Measurements from ENCODE around the gene CALML6. TPM values are rescaled to one million over a fixed set of nuclear protein-coding genes. Genes with fewer than 3 reads are reported as not detected.
"Not testable (repeated sequence)": the region's sequence is repeated elsewhere in the genome, so short reads cannot be mapped to it uniquely, and the experiment has no call there.

The CALML6 gene
- total RNA-seq, 3 donors from 2014 or later: 0.33 to 1.2 TPM; not detected in 1

DNA sequence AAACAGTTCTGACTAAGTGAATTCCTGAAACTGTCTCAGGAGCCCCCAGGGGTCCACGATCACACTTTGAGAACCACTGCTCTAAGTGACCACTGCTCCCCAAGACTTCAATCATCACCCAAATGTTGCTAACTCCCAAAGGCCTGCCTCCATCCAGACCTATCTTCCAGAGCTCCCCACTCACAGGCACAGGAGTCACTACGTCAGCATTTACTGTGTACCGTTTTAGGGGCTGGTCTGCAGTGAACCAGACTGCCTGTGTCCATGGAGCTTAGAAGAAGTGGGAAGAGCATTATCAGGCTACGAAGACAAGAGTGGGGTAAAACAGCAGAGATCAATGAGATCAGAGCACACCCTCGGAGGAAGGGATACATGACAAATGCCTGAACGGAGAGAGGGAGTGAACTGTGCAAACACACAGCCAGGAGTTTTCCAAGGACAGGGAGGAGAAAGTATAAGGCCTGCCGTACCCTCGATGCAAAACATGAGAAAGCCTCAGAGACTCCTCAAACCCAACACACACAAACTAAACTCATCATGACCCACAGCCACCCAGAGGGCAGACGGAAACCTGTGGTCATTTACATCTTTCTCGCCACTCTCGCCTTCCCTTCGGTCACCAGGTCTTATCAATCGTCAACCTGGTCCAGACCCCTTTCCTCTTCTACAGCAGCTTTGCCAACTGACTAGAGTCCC lies 34.3 kb upstream of the CALML6 start:
- H3K4me3 ChIP-seq: peak overlapping the region in 1 of 3 donors; percentile 15
- DNase-seq (ENCODE audit: low spot score in 2 of 2): no peak
- no peak overlapping the region for H3K27ac ChIP-seq
- no peaks in the 10 kb centered on the region for H3K9me3 ChIP-seq
- no peaks in the 10 kb centered on the region for H3K27me3 ChIP-seq
- intact Hi-C loops (cut with DNase I; ENCODE audit: low total_unique reads): no loop called here
- H3K36me3 ChIP-seq: no peaks in the 10 kb centered on the region
- TF ChIP-seq, protein P1, sequence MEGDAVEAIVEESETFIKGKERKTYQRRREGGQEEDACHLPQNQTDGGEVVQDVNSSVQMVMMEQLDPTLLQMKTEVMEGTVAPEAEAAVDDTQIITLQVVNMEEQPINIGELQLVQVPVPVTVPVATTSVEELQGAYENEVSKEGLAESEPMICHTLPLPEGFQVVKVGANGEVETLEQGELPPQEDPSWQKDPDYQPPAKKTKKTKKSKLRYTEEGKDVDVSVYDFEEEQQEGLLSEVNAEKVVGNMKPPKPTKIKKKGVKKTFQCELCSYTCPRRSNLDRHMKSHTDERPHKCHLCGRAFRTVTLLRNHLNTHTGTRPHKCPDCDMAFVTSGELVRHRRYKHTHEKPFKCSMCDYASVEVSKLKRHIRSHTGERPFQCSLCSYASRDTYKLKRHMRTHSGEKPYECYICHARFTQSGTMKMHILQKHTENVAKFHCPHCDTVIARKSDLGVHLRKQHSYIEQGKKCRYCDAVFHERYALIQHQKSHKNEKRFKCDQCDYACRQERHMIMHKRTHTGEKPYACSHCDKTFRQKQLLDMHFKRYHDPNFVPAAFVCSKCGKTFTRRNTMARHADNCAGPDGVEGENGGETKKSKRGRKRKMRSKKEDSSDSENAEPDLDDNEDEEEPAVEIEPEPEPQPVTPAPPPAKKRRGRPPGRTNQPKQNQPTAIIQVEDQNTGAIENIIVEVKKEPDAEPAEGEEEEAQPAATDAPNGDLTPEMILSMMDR (IDR thresholded peaks at IDR 0.05): no peak
- TF ChIP-seq POLR2AphosphoS5 (IDR thresholded peaks at IDR 0.05): no peak
- TF ChIP-seq POLR2A (IDR thresholded peaks at IDR 0.05): no peak
- peaks cover 0 to 7% of the 10 kb centered on the region in 2 donors for H3K4me1 ChIP-seq

DNA sequence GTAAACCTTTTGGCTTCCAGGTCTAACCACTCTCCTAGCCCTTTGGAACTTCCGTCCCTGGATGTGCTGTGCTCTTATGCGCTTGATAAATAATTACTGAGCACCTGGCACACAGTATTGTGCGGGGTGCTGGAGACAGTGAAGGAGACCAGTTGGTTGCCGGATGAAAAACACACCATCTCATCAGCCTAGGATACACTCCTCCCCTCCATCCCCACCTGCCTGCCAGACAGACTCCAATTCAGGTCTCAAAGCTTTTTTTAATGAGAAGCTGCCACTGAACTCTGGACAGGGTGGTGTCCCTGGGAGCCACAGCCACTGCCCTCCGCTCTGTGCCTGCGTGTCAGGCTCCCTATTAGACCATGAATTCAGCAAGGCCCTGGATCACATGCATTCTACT lies 33.3 kb upstream of the CALML6 start:
- DNase-seq (ENCODE audit: low spot score in 2 of 2): no peak
- Histone ChIP-seq H3K9me3 (no peaks in the 10 kb centered on the region), H3K4me3 (no peak overlapping the region), H3K4me1 (peaks cover 0 to 7% of the 10 kb centered on the region in 2 donors), H3K27ac (no peak overlapping the region), H3K36me3 (no peaks in the 10 kb centered on the region), H3K27me3 (no peaks in the 10 kb centered on the region)
- intact Hi-C loops (cut with DNase I; ENCODE audit: low total_unique reads): no loop called here
- TF ChIP-seq, protein P1 (IDR thresholded peaks at IDR 0.05): no peak
- TF ChIP-seq POLR2AphosphoS5 (IDR thresholded peaks at IDR 0.05) (no peak), POLR2A (IDR thresholded peaks at IDR 0.05) (no peak)

- Histone ChIP-seq H3K27ac (no peak overlapping the region), H3K4me3 (no peak overlapping the region), H3K9me3 (no peaks in the 10 kb centered on the region), H3K4me1 (peaks cover 0 to 7% of the 10 kb centered on the region in 2 donors), H3K27me3 (no peaks in the 10 kb centered on the region), H3K36me3 (no peaks in the 10 kb centered on the region)
- no peak for DNase-seq (ENCODE audit: low spot score in 2 of 2)
- intact Hi-C loops (cut with DNase I; ENCODE audit: low total_unique reads): no loop called here
- TF ChIP-seq, protein P1 (IDR thresholded peaks at IDR 0.05): no peak
- TF ChIP-seq POLR2AphosphoS5 (IDR thresholded peaks at IDR 0.05): no peak
- no peak for TF ChIP-seq POLR2A (IDR thresholded peaks at IDR 0.05)
These were observed 31.8 kb upstream of the CALML6 start for GRCh38 chr1:1883092-1883873.

DNA sequence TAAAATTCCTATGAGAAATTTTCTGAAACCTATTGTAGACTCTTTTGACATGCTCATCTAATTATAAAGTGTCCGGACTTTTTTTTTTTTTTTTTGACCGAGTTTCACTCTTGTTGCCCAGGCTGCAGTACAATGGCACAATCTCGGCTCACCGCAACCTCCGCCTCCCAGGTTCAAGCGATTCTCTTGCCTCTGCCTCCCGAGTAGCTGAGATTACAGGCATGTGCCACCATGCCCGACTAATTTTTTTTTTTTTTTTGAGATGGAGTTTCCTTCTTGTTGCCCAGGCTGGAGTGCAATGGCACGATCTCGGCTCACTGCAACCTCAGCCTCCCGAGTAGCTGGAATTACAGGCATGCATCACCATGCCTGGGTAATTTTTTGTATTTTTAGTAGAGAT lies 31.2 kb upstream of the CALML6 start:
- H3K4me1 ChIP-seq; intact Hi-C loops (cut with DNase I; ENCODE audit: low total_unique reads); DNase-seq (ENCODE audit: low spot score in 2 of 2); H3K4me3 ChIP-seq; H3K27me3 ChIP-seq; H3K27ac ChIP-seq; H3K36me3 ChIP-seq; H3K9me3 ChIP-seq: not testable (repeated sequence)

- peak overlapping the region in 1 of 2 donors; percentile 93 for H3K27ac ChIP-seq
- intact Hi-C loops (cut with DNase I; ENCODE audit: low total_unique reads): no loop called here
These were observed 25.8 kb upstream of the CALML6 start for GRCh38 chr1:1889090-1889750.

More at GRCh38 chr1:1889090-1889750, 25.8 kb upstream of the CALML6 start:
- Histone ChIP-seq H3K27me3 (no peaks in the 10 kb centered on the region), H3K4me1 (peaks cover 0 to 13% of the 10 kb centered on the region in 2 donors), H3K9me3 (no peaks in the 10 kb centered on the region), H3K36me3 (no peaks in the 10 kb centered on the region), H3K4me3 (peak overlapping the region; percentile 84 to 99 (median 88))
- TF ChIP-seq POLR2AphosphoS5 (IDR thresholded peaks at IDR 0.05): no peak
- TF ChIP-seq, protein P1 (IDR thresholded peaks at IDR 0.05): no peak
- no peak for TF ChIP-seq POLR2A (IDR thresholded peaks at IDR 0.05)
- no peak for DNase-seq (ENCODE audit: low spot score in 2 of 2)

All from breast epithelium (tissue), 4 donors.